Common myeloid progenitor, CD34-positive (primary cell): ENCODE results near the gene NTNG2.

ENCODE experiments used
- CTCF ChIA-PET: fragments of 350-600 bp; sonication (Branson Sonifier 250); formaldehyde crosslinking; loops from one replicate; lab custom pipeline; 2021; ENCODE audit warnings: antibody characterized with exemption; lab: Charles Lee
- POLR2A ChIA-PET: fragments of 350-600 bp; sonication (Branson Sonifier 250); formaldehyde crosslinking; loops from one replicate; lab custom pipeline; 2021; ENCODE audit warnings: antibody characterized with exemption; lab: Charles Lee
- DNase-seq, 3 donors: peaks; one replicate each; pipeline versions ENCODE4 v3.0.0 to v3.0.0-alpha.2; 2013
- H3K27ac ChIP-seq, 2 experiments: 1 replicate in 1 of 2; 2 replicates in 1 of 2; pipeline ENCODE4 v1.7.0; 2013; ENCODE audit warnings: inconsistent platforms in 2 of 2, low read length in 2 of 2, mild to moderate bottlenecking in 2 of 2, low read depth in 1 of 2, moderate library complexity in 1 of 2; ENCODE audit not compliant: severe bottlenecking in 2 of 2, insufficient read depth in 1 of 2, poor library complexity in 1 of 2
- H3K27me3 ChIP-seq, 5 experiments: replicated peaks in 2 of 5; 1 replicate in 3 of 5; 2 replicates in 2 of 5; pipeline versions ENCODE4 v1.6.1 to v1.7.0; 2013; ENCODE audit warnings: low read length in 4 of 5, mild to moderate bottlenecking in 2 of 5, moderate library complexity in 2 of 5, inconsistent platforms in 1 of 5; ENCODE audit not compliant: insufficient read depth in 5 of 5, control insufficient read depth in 4 of 5
- H3K36me3 ChIP-seq, 4 experiments: 1 replicate in 2 of 4; 2 replicates in 2 of 4; pipeline versions ENCODE4 v1.6.1 to v1.7.0; 2013; ENCODE audit warnings: low read length in 3 of 4, control low read depth in 1 of 4, mild to moderate bottlenecking in 1 of 4; ENCODE audit not compliant: control insufficient read depth in 4 of 4, insufficient read depth in 4 of 4
- H3K4me1 ChIP-seq, 4 experiments: 1 replicate in 3 of 4; 2 replicates in 1 of 4; pipeline versions ENCODE4 v1.6.1 to v1.7.1; 2013; ENCODE audit warnings: low read length in 3 of 4, mild to moderate bottlenecking in 3 of 4, control low read depth in 1 of 4, inconsistent platforms in 1 of 4, moderate library complexity in 1 of 4; ENCODE audit not compliant: control insufficient read depth in 4 of 4, insufficient read depth in 4 of 4; ENCODE audit errors: control extremely low read depth in 1 of 4
- H3K4me3 ChIP-seq, 7 experiments: 1 replicate in 4 of 7; 2 replicates in 3 of 7; pipeline versions ENCODE4 v1.5.1 to v1.7.0; 2013; ENCODE audit warnings: mild to moderate bottlenecking in 7 of 7, low read length in 6 of 7, moderate library complexity in 6 of 7, inconsistent platforms in 2 of 7, low read depth in 2 of 7, control low read depth in 1 of 7; ENCODE audit not compliant: insufficient read depth in 4 of 7, control insufficient read depth in 1 of 7; ENCODE audit errors: extremely low read depth in 1 of 7
- H3K9me3 ChIP-seq, 5 experiments: 1 replicate in 4 of 5; 2 replicates in 1 of 5; pipeline versions ENCODE4 v1.6.1 to v1.7.1; 2013; ENCODE audit warnings: low read length in 4 of 5, mild to moderate bottlenecking in 2 of 5, inconsistent platforms in 1 of 5, low read depth in 1 of 5, moderate library complexity in 1 of 5; ENCODE audit not compliant: control insufficient read depth in 4 of 5, insufficient read depth in 2 of 5; ENCODE audit errors: control extremely low read depth in 1 of 5
- whole genome bisulfite sequencing: methylation state at CpG from one replicate; pipeline ENCODE4 v1.1.5; 2013; ENCODE audit not compliant: insufficient coverage; 5-methylcytosine and 5-hydroxymethylcytosine counted together

NTNG2 gene

DNA sequence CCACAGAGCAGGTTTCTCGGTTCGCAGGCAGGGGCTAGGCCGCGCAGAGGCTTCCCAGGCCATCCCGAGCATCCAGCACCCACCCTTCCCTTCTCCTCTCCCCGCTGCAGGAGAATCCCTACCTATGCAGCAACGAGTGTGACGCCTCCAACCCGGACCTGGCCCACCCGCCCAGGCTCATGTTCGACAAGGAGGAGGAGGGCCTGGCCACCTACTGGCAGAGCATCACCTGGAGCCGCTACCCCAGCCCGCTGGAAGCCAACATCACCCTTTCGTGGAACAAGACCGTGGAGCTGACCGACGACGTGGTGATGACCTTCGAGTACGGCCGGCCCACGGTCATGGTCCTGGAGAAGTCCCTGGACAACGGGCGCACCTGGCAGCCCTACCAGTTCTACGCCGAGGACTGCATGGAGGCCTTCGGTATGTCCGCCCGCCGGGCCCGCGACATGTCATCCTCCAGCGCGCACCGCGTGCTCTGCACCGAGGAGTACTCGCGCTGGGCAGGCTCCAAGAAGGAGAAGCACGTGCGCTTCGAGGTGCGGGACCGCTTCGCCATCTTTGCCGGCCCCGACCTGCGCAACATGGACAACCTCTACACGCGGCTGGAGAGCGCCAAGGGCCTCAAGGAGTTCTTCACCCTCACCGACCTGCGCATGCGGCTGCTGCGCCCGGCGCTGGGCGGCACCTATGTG is 36.1 kb downstream of the NTNG2 start:
- no peak for DNase-seq
- Histone ChIP-seq H3K27me3 (peaks cover 0 to 19% (median 0%) of the 10 kb centered on the region in 5 experiments), H3K27ac (no peak overlapping the region), H3K9me3 (peaks cover 0 to 8% (median 4%) of the 10 kb centered on the region in 5 experiments), H3K4me1 (no peaks in the 10 kb centered on the region), H3K36me3 (no peaks in the 10 kb centered on the region), H3K4me3 (no peak overlapping the region)
- CTCF ChIA-PET: no interaction called here
- POLR2A ChIA-PET: no interaction called here
- WGBS: 96% methylated on average over 58 of the region's 58 CpGs

- H3K9me3 ChIP-seq: peaks cover 0 to 8% (median 4%) of the 10 kb centered on the region in 5 experiments
- no peak for DNase-seq
- POLR2A ChIA-PET: no interaction called here
- H3K4me1 ChIP-seq: no peaks in the 10 kb centered on the region
- peaks cover 0 to 27% (median 0%) of the 10 kb centered on the region in 5 experiments for H3K27me3 ChIP-seq
- H3K36me3 ChIP-seq: no peaks in the 10 kb centered on the region
- CTCF ChIA-PET: no interaction called here
- no peak overlapping the region for H3K27ac ChIP-seq
- no peak overlapping the region for H3K4me3 ChIP-seq
- 91% methylated on average over 4 of the region's 4 CpGs for WGBS
Measured at GRCh38 chr9:132199056-132199455, 37.2 kb downstream of the NTNG2 start.

DNA sequence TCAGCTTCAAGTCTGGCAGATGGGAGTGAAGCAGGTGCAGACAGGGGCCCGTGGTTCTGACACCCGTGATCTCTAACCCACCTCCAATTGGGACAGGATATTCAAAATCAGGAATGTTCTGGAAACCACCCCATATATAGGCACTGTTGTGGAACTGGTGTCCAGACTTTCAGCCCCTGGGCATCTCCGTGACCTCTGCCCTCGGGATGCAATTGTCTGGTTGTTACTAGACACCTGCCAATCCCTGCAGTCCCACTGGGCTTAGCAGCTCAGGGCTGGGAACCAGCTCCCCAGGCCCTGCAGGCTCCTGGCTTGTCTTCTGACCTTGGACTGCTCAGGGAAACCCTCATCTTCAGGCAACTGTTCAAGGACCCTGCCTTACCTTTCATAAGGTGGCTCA is 38.8 kb downstream of the NTNG2 start:
- Histone ChIP-seq H3K4me1 (no peaks in the 10 kb centered on the region), H3K36me3 (no peaks in the 10 kb centered on the region), H3K27me3 (peaks cover 0 to 32% (median 3%) of the 10 kb centered on the region in 5 experiments), H3K27ac (no peak overlapping the region), H3K4me3 (no peak overlapping the region), H3K9me3 (peaks cover 0 to 15% (median 8%) of the 10 kb centered on the region in 5 experiments)
- POLR2A ChIA-PET: no interaction called here
- CTCF ChIA-PET: interaction anchor here (0.9 to 1.0 kb wide), 2 partner anchors 17 to 32 kb away, joined by 3 read pairs; no protein-coding TSS in a partner anchor
- 96% methylated on average over 4 of the region's 4 CpGs for WGBS
- DNase-seq: no peak

DNA sequence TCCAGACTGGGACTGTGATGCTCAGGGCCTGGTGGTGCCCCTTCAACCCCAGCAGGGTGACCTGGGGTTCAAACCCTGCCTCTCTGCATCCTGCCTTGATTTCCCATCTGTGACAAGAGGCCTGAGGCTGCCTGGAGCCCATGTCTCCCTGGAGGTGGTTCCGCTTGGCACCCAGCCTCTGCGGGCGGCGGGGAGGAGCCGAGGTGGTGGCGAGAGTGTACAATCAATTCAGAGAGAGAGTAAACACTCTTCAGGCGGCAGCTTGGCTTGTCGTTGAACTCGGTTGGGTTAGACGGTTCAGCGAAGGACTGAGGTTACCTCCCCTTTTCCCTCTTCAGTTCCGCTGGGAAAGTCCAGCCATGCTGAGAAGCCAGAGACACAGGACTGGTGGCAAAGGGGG is 39.3 kb downstream of the NTNG2 start:
- no peak for DNase-seq
- ChIA-PET CTCF (interaction anchor here (0.9 to 1.0 kb wide), 2 partner anchors 17 to 33 kb away, joined by 3 read pairs; no protein-coding TSS in a partner anchor), POLR2A (no interaction called here)
- 98% methylated on average over 11 of the region's 12 CpGs for WGBS
- Histone ChIP-seq H3K36me3 (no peaks in the 10 kb centered on the region), H3K27ac (no peak overlapping the region), H3K4me3 (no peak overlapping the region), H3K27me3 (peaks cover 0 to 32% (median 3%) of the 10 kb centered on the region in 5 experiments), H3K4me1 (no peaks in the 10 kb centered on the region), H3K9me3 (peaks cover 0 to 15% (median 8%) of the 10 kb centered on the region in 5 experiments)

GRCh38 chr9:132201780-132202703 is 40.2 kb downstream of the NTNG2 start:
- Histone ChIP-seq H3K4me3 (no peak overlapping the region), H3K4me1 (no peaks in the 10 kb centered on the region), H3K27me3 (peaks cover 0 to 32% (median 3%) of the 10 kb centered on the region in 5 experiments), H3K36me3 (no peaks in the 10 kb centered on the region), H3K27ac (no peak overlapping the region), H3K9me3 (peaks cover 0 to 15% (median 8%) of the 10 kb centered on the region in 5 experiments)
- DNase-seq: no peak
- POLR2A ChIA-PET: no interaction called here
- CTCF ChIA-PET: interaction anchor here (0.7 to 1.2 kb wide), 4 partner anchors 12 to 33 kb away, joined by 3 to 4 read pairs (median 3); no protein-coding TSS in a partner anchor
- 65% methylated on average over 12 of the region's 21 CpGs for WGBS

- no peak overlapping the region for H3K27ac ChIP-seq
- no peak for DNase-seq
- ChIA-PET POLR2A (no interaction called here), CTCF (no interaction called here)
- no peaks in the 10 kb centered on the region for H3K36me3 ChIP-seq
- peaks cover 0 to 3% (median 0%) of the 10 kb centered on the region in 4 experiments for H3K4me1 ChIP-seq
- H3K4me3 ChIP-seq: no peak overlapping the region
- 100% methylated on average over 3 of the region's 3 CpGs for WGBS
- H3K9me3 ChIP-seq: peaks cover 0 to 7% (median 6%) of the 10 kb centered on the region in 5 experiments
- H3K27me3 ChIP-seq: peaks cover 0 to 32% (median 3%) of the 10 kb centered on the region in 5 experiments
Measured at GRCh38 chr9:132204883-132205282, 43.0 kb downstream of the NTNG2 start.
